Stimulated activated CD4-positive, alpha-beta T cell treated with anti-CD3 and anti-CD28 coated beads, Interleukin-12 subunit alpha, Interleukin-12 subunit beta, amount 100 ng/mL, for 24 hours (primary cell): ENCODE results near the gene POMGNT1.
"Not testable (repeated sequence)": the region's sequence is repeated elsewhere in the genome, so short reads cannot be mapped to it uniquely, and the experiment has no call there.

ENCODE experiments used
- DNase-seq, 2 experiments: peaks; one replicate each; pipeline ENCODE4 v3.0.0-alpha.2; 2020; ENCODE audit warnings: low read depth in 2 of 2

The POMGNT1 gene

GRCh38 chr1:46197964-46198811 is at the start of gene POMGNT1:
TSS of gene POMGNT1 (minus strand) at chr1:46198434. CDS start at chr1:46197821, 613 bp downstream.
- DNase-seq: peak; percentile 56 to 66

- DNase-seq: peak; percentile 96 to 99
These were observed 49.3 kb upstream of the POMGNT1 start, which contains the start of gene RAD54L for GRCh38 chr1:46247436-46248121. TSS of gene RAD54L (plus strand) at chr1:46247763. CDS start at chr1:46248406, 643 bp downstream.

GRCh38 chr1:46246548-46247435 is 48.6 kb upstream of the POMGNT1 start:
- DNase-seq: peak; percentile 40 to 49

- not testable (repeated sequence) for DNase-seq
These were observed 47.9 kb upstream of the POMGNT1 start for GRCh38 chr1:46246136-46246535.

- no peak for DNase-seq
These were observed 46.6 kb upstream of the POMGNT1 start for GRCh38 chr1:46244656-46245371.

- not testable (repeated sequence) for DNase-seq
These were observed 45.6 kb upstream of the POMGNT1 start for GRCh38 chr1:46243831-46244230.

- DNase-seq: no peak
These were observed 44.7 kb upstream of the POMGNT1 start for GRCh38 chr1:46242918-46243317.

GRCh38 chr1:46241733-46242132 is 43.5 kb upstream of the POMGNT1 start:
- DNase-seq: not testable (repeated sequence)

GRCh38 chr1:46238865-46239264 is 40.6 kb upstream of the POMGNT1 start:
- not testable (repeated sequence) for DNase-seq

- no peak for DNase-seq
These were observed 38.6 kb upstream of the POMGNT1 start for GRCh38 chr1:46236882-46237281.

GRCh38 chr1:46231231-46231630 is 33.0 kb upstream of the POMGNT1 start:
- not testable (repeated sequence) for DNase-seq

GRCh38 chr1:46224966-46225365 is 26.7 kb upstream of the POMGNT1 start:
- DNase-seq: no peak

- DNase-seq: peak; percentile 21 to 49
These were observed 25.3 kb upstream of the POMGNT1 start for GRCh38 chr1:46223472-46223943.

GRCh38 chr1:46223055-46223454 is 24.8 kb upstream of the POMGNT1 start:
- not testable (repeated sequence) for DNase-seq

- no peak for DNase-seq
These were observed 23.5 kb upstream of the POMGNT1 start for GRCh38 chr1:46221749-46222148.

- DNase-seq: no peak
These were observed 22.6 kb upstream of the POMGNT1 start for GRCh38 chr1:46220808-46221207.

- DNase-seq: no peak
These were observed 21.6 kb upstream of the POMGNT1 start for GRCh38 chr1:46219551-46220520.

GRCh38 chr1:46218443-46218842 is 20.2 kb upstream of the POMGNT1 start:
- DNase-seq: no peak

- no peak for DNase-seq
These were observed 17.3 kb upstream of the POMGNT1 start for GRCh38 chr1:46215504-46215903.

GRCh38 chr1:46211051-46211450 is 12.8 kb upstream of the POMGNT1 start:
- DNase-seq: no peak
